GM12801 (cell line): ENCODE measurements around the gene APH1B.

ENCODE experiments used
- TF ChIP-seq, protein P1 (sequence below): IDR thresholded peaks from one replicate; pipeline ENCODE4 v1.5.1; 2011; ENCODE audit warnings: control low read depth; ENCODE audit not compliant: insufficient read length; ENCODE audit errors: extremely low read depth

Gene APH1B

DNA sequence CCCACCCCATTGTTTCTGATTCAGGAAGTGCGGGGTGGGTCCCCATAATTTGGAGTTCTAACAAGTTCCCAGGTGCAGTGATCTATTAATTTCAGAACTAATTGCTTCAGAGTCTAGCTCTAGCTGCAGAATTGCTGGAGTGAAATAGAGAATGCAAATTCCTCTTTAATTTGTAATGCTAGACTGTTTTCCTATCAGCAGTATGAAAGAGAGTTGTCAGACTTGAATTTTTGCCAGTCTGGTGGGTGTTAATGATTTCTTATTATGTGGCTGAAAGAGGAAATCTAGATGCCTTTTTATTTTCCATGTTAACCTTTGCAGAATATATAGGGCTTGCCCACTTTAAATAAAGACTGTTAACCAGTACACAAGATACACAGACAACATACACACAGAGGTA is 23.7 kb downstream of the APH1B start:
- TF ChIP-seq, protein P1, sequence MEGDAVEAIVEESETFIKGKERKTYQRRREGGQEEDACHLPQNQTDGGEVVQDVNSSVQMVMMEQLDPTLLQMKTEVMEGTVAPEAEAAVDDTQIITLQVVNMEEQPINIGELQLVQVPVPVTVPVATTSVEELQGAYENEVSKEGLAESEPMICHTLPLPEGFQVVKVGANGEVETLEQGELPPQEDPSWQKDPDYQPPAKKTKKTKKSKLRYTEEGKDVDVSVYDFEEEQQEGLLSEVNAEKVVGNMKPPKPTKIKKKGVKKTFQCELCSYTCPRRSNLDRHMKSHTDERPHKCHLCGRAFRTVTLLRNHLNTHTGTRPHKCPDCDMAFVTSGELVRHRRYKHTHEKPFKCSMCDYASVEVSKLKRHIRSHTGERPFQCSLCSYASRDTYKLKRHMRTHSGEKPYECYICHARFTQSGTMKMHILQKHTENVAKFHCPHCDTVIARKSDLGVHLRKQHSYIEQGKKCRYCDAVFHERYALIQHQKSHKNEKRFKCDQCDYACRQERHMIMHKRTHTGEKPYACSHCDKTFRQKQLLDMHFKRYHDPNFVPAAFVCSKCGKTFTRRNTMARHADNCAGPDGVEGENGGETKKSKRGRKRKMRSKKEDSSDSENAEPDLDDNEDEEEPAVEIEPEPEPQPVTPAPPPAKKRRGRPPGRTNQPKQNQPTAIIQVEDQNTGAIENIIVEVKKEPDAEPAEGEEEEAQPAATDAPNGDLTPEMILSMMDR = no peak

DNA sequence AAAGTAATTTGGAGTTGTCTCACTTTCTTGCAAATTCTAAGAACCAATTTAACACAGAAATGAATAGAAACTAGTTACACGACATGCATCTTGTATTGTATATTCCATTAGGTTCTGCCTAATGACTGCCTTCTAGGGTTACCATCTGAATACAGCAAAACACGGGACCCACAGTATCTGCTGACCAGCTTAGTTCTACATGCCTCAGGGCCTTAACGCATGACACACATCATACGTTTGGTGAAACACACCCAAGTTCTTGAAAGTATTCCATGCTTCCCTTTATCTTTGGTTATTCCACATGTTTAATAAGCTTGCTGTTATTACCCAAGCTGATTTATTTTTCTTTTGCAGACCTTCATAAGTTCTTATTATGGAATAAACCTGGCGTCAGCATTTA is 27.9 kb downstream of the APH1B start:
- TF ChIP-seq, protein P1 = no peak

DNA sequence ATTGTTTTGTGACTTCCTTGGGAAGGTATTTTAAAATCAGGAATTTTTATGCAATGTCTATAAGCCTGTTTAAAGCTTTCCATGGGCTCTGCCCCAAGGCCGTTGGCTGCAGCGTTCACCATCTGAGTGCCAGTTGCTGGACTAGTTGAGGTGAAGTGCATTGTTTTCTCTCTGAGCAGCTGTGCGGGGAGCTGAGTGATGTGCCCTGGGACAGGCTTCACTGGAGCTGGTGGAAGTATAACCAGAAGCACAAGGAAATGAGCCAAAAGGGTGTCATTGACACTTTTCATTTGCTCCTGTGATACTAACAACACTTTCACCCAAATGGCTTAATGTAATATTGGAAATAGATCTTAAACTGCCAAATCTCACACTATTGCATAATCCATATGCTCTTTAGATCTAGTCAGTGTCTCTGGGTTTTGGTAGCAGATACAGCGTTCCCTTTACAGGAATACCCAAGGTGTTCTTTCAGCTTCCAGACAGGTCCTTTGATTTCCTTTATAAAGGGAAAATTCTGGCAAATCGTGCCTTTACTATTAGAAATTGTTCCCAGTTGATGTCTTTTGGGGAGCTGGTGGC is 29.2 kb downstream of the APH1B start:
- TF ChIP-seq, protein P1 = no peak

DNA sequence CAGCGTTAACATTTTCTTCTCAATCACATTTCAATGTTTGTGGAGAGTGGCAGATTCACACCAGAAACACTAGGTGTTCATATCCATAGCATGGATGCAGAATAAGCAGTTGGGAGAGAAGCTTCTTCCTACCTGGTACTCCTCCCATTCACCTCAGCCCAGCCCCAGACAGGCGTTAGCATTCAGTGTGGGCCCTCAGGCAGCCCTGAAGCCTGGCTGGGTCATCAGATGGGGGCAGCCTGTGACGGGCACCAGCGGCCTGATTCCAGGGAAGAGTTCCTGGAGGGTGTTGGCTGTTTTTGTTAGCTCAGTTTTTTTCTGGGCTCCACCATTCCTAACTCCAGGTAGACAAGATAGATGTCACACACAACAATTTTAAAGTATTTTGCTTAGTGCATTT is 31.1 kb downstream of the APH1B start:
- TF ChIP-seq, protein P1 = no peak

DNA sequence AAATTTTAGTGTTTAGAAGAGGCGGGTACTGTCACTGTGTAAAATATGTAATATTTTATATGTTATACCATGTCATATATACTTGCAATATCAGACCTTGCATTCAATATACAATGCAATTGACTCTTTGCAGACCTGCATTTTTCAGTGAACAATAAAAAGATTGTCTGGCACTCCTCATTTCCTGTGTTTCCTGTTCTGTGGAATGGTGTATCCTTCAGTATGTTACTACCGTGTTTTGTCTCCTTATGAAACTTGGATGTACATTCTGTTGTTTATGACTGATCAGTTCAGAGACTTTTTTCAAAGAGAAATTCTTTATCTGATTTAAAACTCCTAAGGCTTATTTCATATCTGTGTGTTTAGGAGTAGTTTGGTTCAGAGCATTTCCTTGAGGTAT is 31.5 kb downstream of the APH1B start:
- TF ChIP-seq, protein P1 = no peak

DNA sequence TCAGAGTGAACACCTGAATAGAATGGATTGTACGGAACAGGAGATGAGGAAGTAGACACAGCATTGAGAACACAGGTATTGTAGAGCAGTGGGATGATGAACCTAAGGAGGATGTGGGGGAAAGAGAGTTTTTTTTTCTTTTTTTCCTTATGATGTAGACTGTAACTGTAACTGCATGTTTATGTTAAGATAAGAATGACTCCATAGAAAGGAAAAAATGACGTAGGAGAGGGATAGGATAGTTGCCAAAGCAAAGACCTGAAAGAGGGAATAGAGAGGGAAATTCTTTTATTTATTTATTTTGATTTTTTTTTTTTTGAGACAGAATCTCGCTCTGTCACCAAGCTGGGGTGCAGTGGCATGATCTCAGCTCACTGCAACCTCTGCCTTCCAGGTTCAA is 33.2 kb downstream of the APH1B start:
- TF ChIP-seq, protein P1 = no peak

DNA sequence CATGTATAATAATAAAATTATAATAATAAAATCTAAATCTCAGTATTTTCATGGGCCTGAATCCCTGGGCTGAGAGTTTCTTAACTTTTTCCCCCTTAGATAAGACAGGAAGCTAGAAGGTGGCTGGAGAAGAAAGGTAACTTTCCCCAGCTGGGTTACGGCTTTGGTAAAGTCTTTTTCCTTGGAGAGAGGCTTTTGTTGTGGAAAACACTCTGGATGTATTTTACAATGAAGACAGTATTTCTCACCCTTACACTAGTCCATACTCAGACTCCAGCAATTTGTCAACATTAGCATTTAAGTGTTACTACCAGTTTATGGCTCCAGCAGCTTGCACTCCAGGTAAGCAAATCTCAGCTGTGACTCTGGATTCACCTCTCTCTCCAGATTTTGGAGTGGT is 34.9 kb downstream of the APH1B start:
- TF ChIP-seq, protein P1 = no peak
